HCT116 (cell line): ENCODE data around the gene CHL1. TPM values are rescaled to one million over a fixed set of nuclear protein-coding genes. Genes with fewer than 3 reads are reported as not detected.

Experiments used
- ATAC-seq: fragments of 200-7000 bp; cut with Tn5 transposase; 2 replicates; pipeline ENCODE4 v1.9.1; 2020; ENCODE audit warnings: mild to moderate bottlenecking, moderate library complexity
- BruUV-seq: library from RNA; stranded (reverse); fragments of 400-500 nt; replicated peaks from 2 replicates; lab custom pipeline; 2021; lab: Mats Ljungman, UMichigan
- CTCF ChIA-PET: fragments of 300-600 bp; sonication (Branson Sonifier 250); formaldehyde crosslinking; loops from one replicate; lab custom pipeline; 2021; ENCODE audit warnings: antibody characterized with exemption; lab: Charles Lee
- POLR2A ChIA-PET: fragments of 300-600, 350-600 bp; sonication (Branson Sonifier 250); formaldehyde crosslinking; loops from one replicate; lab custom pipeline; 2021; ENCODE audit warnings: antibody characterized with exemption; lab: Charles Lee
- RAD21 ChIA-PET, 2 experiments: fragments of 300-600 bp; sonication (Branson Sonifier 250); formaldehyde crosslinking; loops; one replicate each; lab custom pipeline; 2023; ENCODE audit warnings: low total read pairs in 2 of 2; ENCODE audit not compliant: uncharacterized antibody in 2 of 2, unreplicated experiment in 2 of 2, low non-redundant PET in 1 of 2; lab: Charles Lee
- DNase-seq: peaks from one replicate; pipeline ENCODE4 v3.0.0-alpha.2; 2010; ENCODE audit warnings: low read depth, low spot score
- H2AFZ ChIP-seq: fragments of 200-600 bp; shearing (Covaris generic), sonication (generic); 2 replicates; pipeline ENCODE4 v1.6.1; 2017; ENCODE audit warnings: low read depth, mixed run types, mixed read lengths, antibody characterized with exemption, low read length; ENCODE audit not compliant: poor library complexity, severe bottlenecking
- H3K27ac ChIP-seq: 2 replicates; pipeline ENCODE4 v1.5.1; 2012; ENCODE audit warnings: low read depth, low read length
- H3K27me3 ChIP-seq: fragments of 200-600 bp; sonication (generic); 2 replicates; pipeline ENCODE4 v1.6.1; 2016; ENCODE audit warnings: mixed run types, low read length, mixed read lengths; ENCODE audit not compliant: insufficient read depth
- H3K36me3 ChIP-seq, 2 experiments: fragments of 200-500 bp in 1 of 2; fragments of 200-600 bp in 1 of 2; sonication (Bioruptor generic) in 1 of 2; sonication (generic) in 1 of 2; 2 replicates each; pipeline versions ENCODE4 v1.5.1 to v1.6.1; 2014 to 2016; ENCODE audit warnings: low read length in 2 of 2, inconsistent platforms in 1 of 2, mixed read lengths in 1 of 2, mixed run types in 1 of 2; ENCODE audit not compliant: insufficient read depth in 2 of 2, control insufficient read depth in 1 of 2
- H3K4me1 ChIP-seq, 2 experiments: fragments of 200-600 bp in 1 of 2; sonication (generic) in 1 of 2; 2 replicates each; pipeline versions ENCODE4 v1.5.1 to v1.6.1; 2012 to 2017; ENCODE audit warnings: low read length in 2 of 2, inconsistent platforms in 1 of 2, mild to moderate bottlenecking in 1 of 2, mixed read lengths in 1 of 2, mixed run types in 1 of 2, moderate library complexity in 1 of 2; ENCODE audit not compliant: insufficient read depth in 2 of 2, control insufficient read depth in 1 of 2
- H3K4me2 ChIP-seq: fragments of 200-600 bp; sonication (generic); 2 replicates; pipeline ENCODE4 v1.6.1; 2017; ENCODE audit warnings: mixed run types, low read length, mixed read lengths
- H3K4me3 ChIP-seq, 2 experiments: fragments of 200-600 bp in 1 of 2; sonication (generic) in 1 of 2; replicated peaks in 1 of 2; 2 replicates each; pipeline ENCODE4 v1.5.1; 2011 to 2016; ENCODE audit warnings: low read length in 2 of 2, control low read depth in 1 of 2, low read depth in 1 of 2, mild to moderate bottlenecking in 1 of 2, mixed read lengths in 1 of 2, mixed run types in 1 of 2
- H3K79me2 ChIP-seq: fragments of 200-600 bp; sonication (generic); 2 replicates; pipeline ENCODE4 v1.6.1; 2017; ENCODE audit warnings: mild to moderate bottlenecking, mixed run types, low read length, moderate library complexity, mixed read lengths; ENCODE audit not compliant: insufficient read depth
- H3K9ac ChIP-seq: fragments of 200-600 bp; sonication (generic); 2 replicates; pipeline ENCODE4 v1.6.1; 2016; ENCODE audit warnings: low read length, mixed read lengths
- H3K9me2 ChIP-seq: fragments of 200-600 bp; sonication (generic), shearing (Covaris generic); 2 replicates; pipeline ENCODE4 v1.6.1; 2017; ENCODE audit warnings: mixed run types, mild to moderate bottlenecking, moderate library complexity; ENCODE audit not compliant: insufficient read depth
- H3K9me3 ChIP-seq, 2 experiments: fragments of 200-500 bp in 1 of 2; fragments of 200-600 bp in 1 of 2; sonication (Bioruptor generic) in 1 of 2; sonication (generic) in 1 of 2; 2 replicates each; pipeline ENCODE4 v1.6.1; 2014 to 2017; ENCODE audit warnings: low read length in 2 of 2, mixed read lengths in 2 of 2, inconsistent platforms in 1 of 2, low read depth in 1 of 2, mild to moderate bottlenecking in 1 of 2, mixed run types in 1 of 2, moderate library complexity in 1 of 2; ENCODE audit not compliant: control insufficient read depth in 1 of 2, insufficient read depth in 1 of 2
- H4K20me1 ChIP-seq: fragments of 200-600 bp; sonication (generic), shearing (Covaris generic); 2 replicates; pipeline ENCODE4 v1.6.1; 2017; ENCODE audit warnings: mixed run types, mild to moderate bottlenecking, moderate library complexity; ENCODE audit not compliant: insufficient read depth
- CBX3 ChIP-seq: IDR thresholded peaks from 2 replicates; pipeline ENCODE4 v1.6.1; 2012; ENCODE audit warnings: low read depth
- EGR1 ChIP-seq: IDR thresholded peaks from 2 replicates; pipeline ENCODE4 v1.6.1; 2012; ENCODE audit warnings: low read depth
- EZH2 ChIP-seq: fragments of 200-600 bp; sonication (generic); IDR thresholded peaks from 2 replicates; pipeline ENCODE4 v1.6.1; 2017; ENCODE audit warnings: antibody characterized with exemption, mixed run types
- FOSL1 ChIP-seq: IDR thresholded peaks from 2 replicates; pipeline ENCODE4 v1.6.1; 2012; ENCODE audit warnings: low read depth
- JUND ChIP-seq: IDR thresholded peaks from 2 replicates; pipeline ENCODE4 v1.6.1; 2012
- POLR2AphosphoS5 ChIP-seq: IDR thresholded peaks from 2 replicates; pipeline ENCODE4 v1.6.1; 2011; ENCODE audit warnings: mild to moderate bottlenecking, low read depth, low read length, moderate library complexity
- REST ChIP-seq: IDR thresholded peaks from 2 replicates; pipeline ENCODE4 v1.6.1; 2012; ENCODE audit warnings: low read depth
- SIN3A ChIP-seq: IDR thresholded peaks from 2 replicates; pipeline ENCODE4 v1.6.1; 2012; ENCODE audit warnings: low read depth
- SP1 ChIP-seq: IDR thresholded peaks from 2 replicates; pipeline ENCODE4 v1.6.1; 2012; ENCODE audit warnings: low read depth
- SRF ChIP-seq: IDR thresholded peaks from 2 replicates; pipeline ENCODE4 v1.6.1; 2012; ENCODE audit warnings: low read depth
- TCF7L2 ChIP-seq: IDR thresholded peaks from 2 replicates; pipeline ENCODE4 v1.7.0; 2011; ENCODE audit warnings: borderline replicate concordance, inconsistent platforms; ENCODE audit not compliant: insufficient read depth, insufficient read length; ENCODE audit errors: extremely low read depth
- YY1 ChIP-seq: IDR thresholded peaks from 2 replicates; pipeline ENCODE4 v1.6.1; 2011; ENCODE audit warnings: low read length, low read depth, moderate library complexity, mild to moderate bottlenecking; ENCODE audit not compliant: insufficient replicate concordance; ENCODE audit errors: extremely low read depth
- ZFX ChIP-seq: fragments of 450-650 bp; IDR thresholded peaks from 2 replicates; pipeline ENCODE4 v1.6.1; 2017
- ZNF274 ChIP-seq: fragments of 200-500 bp; sonication (Bioruptor generic); IDR thresholded peaks from 2 replicates; pipeline ENCODE4 v1.6.1; 2014; ENCODE audit warnings: mild to moderate bottlenecking, low read depth, low read length, inconsistent platforms
- intact Hi-C: fragments of 100-400 bp; cut with micrococcal nuclease; formaldehyde crosslinking; loops from 2 replicates; pipeline ENCODE4 v1.10.0; 2022
- total RNA-seq: library from RNA; stranded (reverse); gene quantifications from one replicate; pipeline ENCODE4 v1.2.1, GENCODE V29; 2021; ENCODE audit not compliant: unreplicated experiment
- TF ChIP-seq, protein P1 (sequence below): IDR thresholded peaks from 2 replicates; pipeline ENCODE4 v1.6.1; 2012

CHL1 gene
- total RNA-seq, 1 experiment from 2014 or later: not detected

DNA sequence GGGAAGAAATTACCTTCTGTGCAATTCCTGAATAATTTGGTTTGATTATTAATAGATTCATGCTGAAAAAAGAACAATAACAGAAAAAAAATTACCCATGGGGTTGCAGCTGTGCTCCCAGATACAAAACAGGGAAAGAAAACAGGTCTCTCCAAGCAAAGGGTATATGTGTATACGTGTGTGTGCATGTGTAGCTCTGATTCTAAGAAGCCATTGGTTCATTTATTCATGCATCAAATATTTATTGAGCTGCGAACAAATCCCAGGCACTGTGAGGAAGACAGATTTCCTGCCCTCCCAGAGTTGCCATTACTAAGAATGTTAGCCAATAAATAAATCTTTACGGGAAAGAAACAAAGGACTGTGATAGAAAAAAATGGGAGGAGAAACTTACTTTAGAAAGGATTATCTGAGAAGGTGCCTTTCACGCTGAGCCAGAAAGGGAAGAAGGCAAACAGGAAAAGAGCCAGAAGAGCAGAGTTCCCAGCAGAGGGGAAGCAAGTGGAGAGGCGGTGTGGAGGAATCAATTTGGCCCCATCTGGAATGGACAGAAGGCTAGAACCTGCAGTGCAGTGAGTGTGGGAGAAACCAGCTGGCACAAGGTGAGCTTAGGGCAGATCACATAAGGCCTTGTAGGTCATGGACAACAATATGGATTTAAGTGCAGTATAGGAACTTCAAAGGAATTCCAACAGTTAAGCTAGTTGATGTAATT, 20.7 kb downstream of the CHL1 start:
- H3K4me3 ChIP-seq: no peak overlapping the region
- intact Hi-C loops: no loop called here
- no peaks in the 10 kb centered on the region for H3K79me2 ChIP-seq
- peaks cover 2 to 24% of the 10 kb centered on the region in 2 experiments; a peak in 2 of 4 replicates for H3K9me3 ChIP-seq
- BruUV-seq: no TSS peak
- H2AFZ ChIP-seq: no peak overlapping the region
- H3K9me2 ChIP-seq: no peaks in the 10 kb centered on the region
- no peaks in the 10 kb centered on the region for H3K4me1 ChIP-seq
- POLR2A ChIA-PET: no interaction called here
- no peak for DNase-seq
- H4K20me1 ChIP-seq: no peaks in the 10 kb centered on the region
- H3K9ac ChIP-seq: no peak overlapping the region
- CTCF ChIA-PET: no interaction called here
- H3K27ac ChIP-seq: no peak overlapping the region
- H3K36me3 ChIP-seq: no peaks in the 10 kb centered on the region
- no peak overlapping the region for H3K4me2 ChIP-seq
- no peaks in the 10 kb centered on the region for H3K27me3 ChIP-seq
- ATAC-seq: no peak
- RAD21 ChIA-PET: no interaction called here
- TF ChIP-seq SRF (no peak), JUND (no peak), CBX3 (no peak), FOSL1 (no peak), POLR2AphosphoS5 (no peak), ZNF274 (no peak), SP1 (no peak), EGR1 (no peak)

DNA sequence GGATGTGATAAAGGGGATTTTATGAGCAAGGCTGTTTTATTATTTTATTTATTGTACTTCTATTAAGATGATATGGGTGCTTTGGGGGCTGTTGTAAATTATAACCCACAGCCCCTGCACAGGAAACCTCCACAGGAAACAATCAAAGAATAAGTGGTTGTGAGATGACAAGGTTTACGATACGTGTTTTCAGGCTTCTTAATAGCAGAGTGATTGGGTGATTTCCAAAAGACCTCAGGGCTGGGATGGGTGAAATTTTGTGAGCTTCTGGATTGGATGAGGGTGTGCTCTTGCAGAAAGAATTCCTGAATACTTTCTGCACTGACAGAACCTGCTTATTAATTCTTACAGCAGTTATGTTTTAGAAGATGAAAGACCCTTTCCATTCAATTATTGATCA, 21.4 kb downstream of the CHL1 start:
- Histone ChIP-seq H3K9ac (no peak overlapping the region), H3K9me3 (peaks cover 9 to 18% of the 10 kb centered on the region in 2 experiments; a peak in 2 of 4 replicates), H3K79me2 (no peaks in the 10 kb centered on the region), H2AFZ (no peak overlapping the region), H3K4me2 (no peak overlapping the region), H3K36me3 (no peaks in the 10 kb centered on the region), H4K20me1 (no peaks in the 10 kb centered on the region), H3K27ac (no peak overlapping the region), H3K4me3 (no peak overlapping the region), H3K27me3 (no peaks in the 10 kb centered on the region), H3K9me2 (no peaks in the 10 kb centered on the region), H3K4me1 (no peaks in the 10 kb centered on the region)
- ATAC-seq (no peak), DNase-seq (no peak)
- RAD21 ChIA-PET: no interaction called here
- intact Hi-C loops: no loop called here
- POLR2A ChIA-PET: no interaction called here
- CTCF ChIA-PET: no interaction called here
- no TSS peak for BruUV-seq
- no peak for TF ChIP-seq REST
- TF ChIP-seq EZH2: no peak
- no peak for TF ChIP-seq EGR1
- TF ChIP-seq ZFX: no peak
- TF ChIP-seq YY1: no peak
- no peak for TF ChIP-seq SIN3A
- TF ChIP-seq, protein P1, sequence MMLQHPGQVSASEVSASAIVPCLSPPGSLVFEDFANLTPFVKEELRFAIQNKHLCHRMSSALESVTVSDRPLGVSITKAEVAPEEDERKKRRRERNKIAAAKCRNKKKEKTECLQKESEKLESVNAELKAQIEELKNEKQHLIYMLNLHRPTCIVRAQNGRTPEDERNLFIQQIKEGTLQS: no peak
- no peak for TF ChIP-seq TCF7L2
